ENCODE results near the gene HAUS5.

DNA sequence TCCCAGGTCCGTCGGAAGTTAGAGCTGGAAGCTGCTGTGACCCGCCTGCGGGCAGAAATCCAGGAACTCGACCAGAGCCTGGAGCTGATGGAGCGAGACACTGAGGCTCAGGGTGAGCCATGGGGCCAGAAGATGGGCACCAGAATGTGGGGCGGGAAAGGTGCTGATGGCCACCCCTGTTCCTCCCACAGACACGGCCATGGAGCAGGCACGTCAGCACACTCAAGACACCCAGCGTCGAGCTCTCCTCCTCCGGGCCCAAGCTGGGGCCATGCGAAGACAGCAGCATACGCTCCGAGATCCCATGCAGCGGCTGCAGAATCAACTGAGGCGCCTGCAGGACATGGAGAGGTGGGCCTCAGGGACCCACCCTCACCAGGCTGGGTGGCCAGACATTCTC, 2.5 kb downstream of the HAUS5 start:
- TF ChIP-seq, protein P1, sequence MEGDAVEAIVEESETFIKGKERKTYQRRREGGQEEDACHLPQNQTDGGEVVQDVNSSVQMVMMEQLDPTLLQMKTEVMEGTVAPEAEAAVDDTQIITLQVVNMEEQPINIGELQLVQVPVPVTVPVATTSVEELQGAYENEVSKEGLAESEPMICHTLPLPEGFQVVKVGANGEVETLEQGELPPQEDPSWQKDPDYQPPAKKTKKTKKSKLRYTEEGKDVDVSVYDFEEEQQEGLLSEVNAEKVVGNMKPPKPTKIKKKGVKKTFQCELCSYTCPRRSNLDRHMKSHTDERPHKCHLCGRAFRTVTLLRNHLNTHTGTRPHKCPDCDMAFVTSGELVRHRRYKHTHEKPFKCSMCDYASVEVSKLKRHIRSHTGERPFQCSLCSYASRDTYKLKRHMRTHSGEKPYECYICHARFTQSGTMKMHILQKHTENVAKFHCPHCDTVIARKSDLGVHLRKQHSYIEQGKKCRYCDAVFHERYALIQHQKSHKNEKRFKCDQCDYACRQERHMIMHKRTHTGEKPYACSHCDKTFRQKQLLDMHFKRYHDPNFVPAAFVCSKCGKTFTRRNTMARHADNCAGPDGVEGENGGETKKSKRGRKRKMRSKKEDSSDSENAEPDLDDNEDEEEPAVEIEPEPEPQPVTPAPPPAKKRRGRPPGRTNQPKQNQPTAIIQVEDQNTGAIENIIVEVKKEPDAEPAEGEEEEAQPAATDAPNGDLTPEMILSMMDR (IDR thresholded peaks at IDR 0.05; ENCODE audit: insufficient read depth, low read depth, low read length): no peak
- TF ChIP-seq EZH2 (IDR thresholded peaks at IDR 0.05; ENCODE audit: insufficient read depth, low read length): no peak

Data from astrocyte (in vitro differentiated cells and primary cell).